B cell (primary cell): ENCODE data around the gene STOML3.

Experiments used
- EZH2 ChIP-seq: IDR thresholded peaks from 2 replicates; pipeline ENCODE4 v1.6.1; 2012; ENCODE audit warnings: borderline replicate concordance, low read depth, mild to moderate bottlenecking, moderate library complexity, low read length; ENCODE audit not compliant: insufficient read depth, poor library complexity, severe bottlenecking
- TF ChIP-seq, protein P1 (sequence below): fragments of 200-600 bp; IDR thresholded peaks from one replicate; pipeline ENCODE4 v1.8.0; 2022; ENCODE audit warnings: antibody characterized with exemption, mild to moderate bottlenecking

DNA sequence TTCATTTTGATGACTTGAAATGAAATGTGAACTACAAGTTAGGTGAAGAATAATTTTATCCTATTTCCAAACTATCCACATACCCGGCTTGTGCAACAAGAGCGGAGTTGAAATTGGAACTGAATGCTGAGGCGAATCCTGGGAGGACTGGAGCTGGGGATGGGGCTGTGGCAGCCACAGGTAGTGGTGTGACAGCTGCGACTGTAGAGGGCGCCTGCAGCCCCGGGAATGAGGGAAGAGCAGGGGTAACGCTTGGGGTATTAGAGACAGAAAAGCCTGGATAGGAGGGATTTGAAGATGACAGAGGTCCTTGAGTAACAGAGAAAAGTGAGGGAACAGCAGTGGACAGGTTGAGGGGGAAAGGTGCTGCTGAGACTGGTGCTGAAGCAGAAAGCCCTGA, 22.0 kb upstream of the STOML3 start:
- TF ChIP-seq, protein P1, sequence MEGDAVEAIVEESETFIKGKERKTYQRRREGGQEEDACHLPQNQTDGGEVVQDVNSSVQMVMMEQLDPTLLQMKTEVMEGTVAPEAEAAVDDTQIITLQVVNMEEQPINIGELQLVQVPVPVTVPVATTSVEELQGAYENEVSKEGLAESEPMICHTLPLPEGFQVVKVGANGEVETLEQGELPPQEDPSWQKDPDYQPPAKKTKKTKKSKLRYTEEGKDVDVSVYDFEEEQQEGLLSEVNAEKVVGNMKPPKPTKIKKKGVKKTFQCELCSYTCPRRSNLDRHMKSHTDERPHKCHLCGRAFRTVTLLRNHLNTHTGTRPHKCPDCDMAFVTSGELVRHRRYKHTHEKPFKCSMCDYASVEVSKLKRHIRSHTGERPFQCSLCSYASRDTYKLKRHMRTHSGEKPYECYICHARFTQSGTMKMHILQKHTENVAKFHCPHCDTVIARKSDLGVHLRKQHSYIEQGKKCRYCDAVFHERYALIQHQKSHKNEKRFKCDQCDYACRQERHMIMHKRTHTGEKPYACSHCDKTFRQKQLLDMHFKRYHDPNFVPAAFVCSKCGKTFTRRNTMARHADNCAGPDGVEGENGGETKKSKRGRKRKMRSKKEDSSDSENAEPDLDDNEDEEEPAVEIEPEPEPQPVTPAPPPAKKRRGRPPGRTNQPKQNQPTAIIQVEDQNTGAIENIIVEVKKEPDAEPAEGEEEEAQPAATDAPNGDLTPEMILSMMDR, result no peak
- TF ChIP-seq EZH2, result no peak
